Transverse colon (tissue), 4 donors: Measurements from ENCODE around the gene ZFTA. TPM values are rescaled to one million over a fixed set of nuclear protein-coding genes. Genes with fewer than 3 reads are reported as not detected.
A peak's percentile ranks its signal among the peaks of the same experiment; 100 is the strongest.

Experiments
- DNase-seq: peaks from one replicate; pipeline ENCODE4 v3.0.0-alpha.2; 2019
- H3K27ac ChIP-seq, 4 donors: fragments of 200-600 bp; sonication (generic); 2 replicates each; pipeline ENCODE4 v1.5.1; 2016 to 2018; ENCODE audit warnings: inconsistent platforms in 4 of 4
- H3K27me3 ChIP-seq: fragments of 200-600 bp; sonication (generic); 2 replicates; pipeline ENCODE4 v1.5.1; 2017; ENCODE audit warnings: inconsistent platforms
- H3K36me3 ChIP-seq, 4 donors: fragments of 200-600 bp; sonication (generic); 2 replicates each; pipeline ENCODE4 v1.5.1; 2017 to 2019; ENCODE audit warnings: inconsistent platforms in 4 of 4
- H3K4me1 ChIP-seq, 4 donors: fragments of 200-600 bp; sonication (generic); 2 replicates each; pipeline ENCODE4 v1.5.1; 2017 to 2020; ENCODE audit warnings: inconsistent platforms in 4 of 4
- H3K4me3 ChIP-seq, 4 donors: fragments of 200-600 bp; sonication (generic); 1 replicate in 1 of 4; 2 replicates in 3 of 4; pipeline versions ENCODE4 v1.5.1 to v1.6.1; 2017 to 2019; ENCODE audit warnings: inconsistent platforms in 4 of 4
- H3K9me3 ChIP-seq, 2 donors: fragments of 200-600 bp; sonication (generic); 2 replicates each; pipeline ENCODE4 v1.5.1; 2017 to 2019; ENCODE audit warnings: inconsistent platforms in 2 of 2
- CTCF ChIP-seq, 5 experiments: fragments of 200-600 bp in 3 of 5; fragments of 450-650 bp in 2 of 5; sonication (generic) in 3 of 5; IDR thresholded peaks; 1 replicate in 2 of 5; 2 replicates in 3 of 5; pipeline ENCODE4 v1.5.1; 2016 to 2017; ENCODE audit warnings: antibody characterized with exemption in 5 of 5, inconsistent platforms in 3 of 5, mild to moderate bottlenecking in 2 of 5, moderate library complexity in 1 of 5
- EP300 ChIP-seq: sonication (generic); formaldehyde crosslinking; IDR thresholded peaks from one replicate; pipeline ENCODE4 v1.6.1; 2017; ENCODE audit warnings: antibody characterized with exemption, low read depth
- POLR2A ChIP-seq: fragments of 450-650 bp; IDR thresholded peaks from one replicate; pipeline ENCODE4 v1.6.1; 2016; ENCODE audit warnings: antibody characterized with exemption, mild to moderate bottlenecking, moderate library complexity
- POLR2AphosphoS5 ChIP-seq, 3 donors: sonication (generic); formaldehyde crosslinking; IDR thresholded peaks; one replicate each; pipeline ENCODE4 v1.6.1; 2016; ENCODE audit warnings: antibody characterized with exemption in 3 of 3
- whole genome bisulfite sequencing, 2 donors: methylation state at CpG; one replicate each; pipeline ENCODE4 v1.1.5; 2018; ENCODE audit warnings: low coverage in 1 of 2; 5-methylcytosine and 5-hydroxymethylcytosine counted together
- in situ Hi-C, 4 donors: fragments of 200-750 bp; cut with MboI; loops; one replicate each; pipeline versions ENCODE4 v1.15.0 to v1.15.1; 2017; ENCODE audit warnings: low sequenced_read_pairs in 3 of 4, low pct_ligation_motif_present in 1 of 4, low pct_unique_long_range_greater_than_20kb in 1 of 4
- intact Hi-C: fragments of 100-400 bp; cut with DNase I; formaldehyde crosslinking; loops from one replicate; pipeline ENCODE4 v1.15.1; 2023; ENCODE audit warnings: low total_unique reads
- total RNA-seq, 4 donors: library from RNA; depleted of rRNA; stranded (reverse); fragments of >200 nt; gene quantifications; one replicate each; pipeline ENCODE4 v1.1.0, GENCODE V29; 2016

ZFTA gene
- total RNA-seq, 4 donors from 2014 or later, result 4.6 to 15.7 (median 11.0) TPM

GRCh38 chr11:63738720-63739360 lies 29.7 kb downstream of the ZFTA start:
- Histone ChIP-seq H3K27ac (no peak overlapping the region), H3K4me3 (no peak overlapping the region), H3K36me3 (no peaks in the 10 kb centered on the region), H3K27me3 (no peaks in the 10 kb centered on the region), H3K9me3 (no peaks in the 10 kb centered on the region), H3K4me1 (peaks cover 0 to 8% (median 0%) of the 10 kb centered on the region in 4 donors)
- intact Hi-C loops (no loop called here), in situ Hi-C loops (loop anchor here (10.0 to 25.0 kb wide), 5 partner anchors 94 to 274 kb away; partner anchors contain the start of gene PLAAT5 (in 1 of the 4))
- DNase-seq, result peak; percentile 77
- peak; percentile 88 to 99 (median 97) for TF ChIP-seq CTCF (IDR thresholded peaks at IDR 0.05)
- no peak for TF ChIP-seq POLR2AphosphoS5 (IDR thresholded peaks at IDR 0.05)
- 21 to 22% methylated on average over 8 of the region's 8 CpGs for WGBS, 2 donors

GRCh38 chr11:63737718-63738117 lies 30.9 kb downstream of the ZFTA start:
- TF ChIP-seq POLR2AphosphoS5 (IDR thresholded peaks at IDR 0.05) (no peak), EP300 (no peak), CTCF (IDR thresholded peaks at IDR 0.05) (no peak), POLR2A (no peak)
- Histone ChIP-seq H3K4me1 (peaks cover 0 to 8% (median 0%) of the 10 kb centered on the region in 4 donors), H3K36me3 (no peaks in the 10 kb centered on the region), H3K9me3 (no peaks in the 10 kb centered on the region), H3K27ac (no peak overlapping the region), H3K27me3 (no peaks in the 10 kb centered on the region), H3K4me3 (no peak overlapping the region)
- 40% methylated on average over 1 of the region's 1 CpG; no CpG with 5 or more reads in 1 of the 2 donors for WGBS, 2 donors
- intact Hi-C loops, result no loop called here
- no peak for DNase-seq
- in situ Hi-C loops, result loop anchor here (10.0 to 25.0 kb wide), 5 partner anchors 93 to 273 kb away; partner anchors contain the start of gene PLAAT5 (in 1 of the 4)

GRCh38 chr11:63736864-63737263 lies 31.7 kb downstream of the ZFTA start:
- WGBS, 2 donors, result 92 to 98% methylated on average over 4 of the region's 4 CpGs
- in situ Hi-C loops, result loop anchor here (10.0 to 25.0 kb wide), 5 partner anchors 92 to 272 kb away; partner anchors contain the start of gene PLAAT5 (in 1 of the 4)

GRCh38 chr11:63729326-63729725 lies 39.2 kb downstream of the ZFTA start:
- TF ChIP-seq CTCF (IDR thresholded peaks at IDR 0.05) (no peak), POLR2A (no peak), POLR2AphosphoS5 (IDR thresholded peaks at IDR 0.05) (no peak), EP300 (no peak)
- WGBS, 2 donors, result 71 to 86% methylated on average over 2 to 3 of the region's 3 CpGs

More at GRCh38 chr11:63736864-63737263, 31.7 kb downstream of the ZFTA start:
- Histone ChIP-seq H3K27me3 (no peaks in the 10 kb centered on the region), H3K36me3 (no peaks in the 10 kb centered on the region), H3K27ac (no peak overlapping the region), H3K4me1 (peaks cover 0 to 8% (median 0%) of the 10 kb centered on the region in 4 donors), H3K4me3 (no peak overlapping the region), H3K9me3 (no peaks in the 10 kb centered on the region)
- no peak for DNase-seq
- intact Hi-C loops, result no loop called here
- TF ChIP-seq EP300, result no peak
- TF ChIP-seq POLR2AphosphoS5 (IDR thresholded peaks at IDR 0.05), result no peak
- no peak for TF ChIP-seq POLR2A
- no peak for TF ChIP-seq CTCF (IDR thresholded peaks at IDR 0.05)

More at GRCh38 chr11:63729326-63729725, 39.2 kb downstream of the ZFTA start:
- in situ Hi-C loops (loop anchor here in 2 of 4 donors (25.0 kb wide), 2 partner anchors 92 to 242 kb away; partner anchors contain the start of gene PLAAT5 (in 1 of the 2)), intact Hi-C loops (no loop called here)
- no peaks in the 10 kb centered on the region for H3K9me3 ChIP-seq
- no peak overlapping the region for H3K4me3 ChIP-seq
- no peaks in the 10 kb centered on the region for H3K36me3 ChIP-seq
- no peaks in the 10 kb centered on the region for H3K27me3 ChIP-seq
- DNase-seq, result no peak
- H3K27ac ChIP-seq, result no peak overlapping the region
- H3K4me1 ChIP-seq, result no peaks in the 10 kb centered on the region
